ENCODE results near the gene GSTO1.

Gene GSTO1

DNA sequence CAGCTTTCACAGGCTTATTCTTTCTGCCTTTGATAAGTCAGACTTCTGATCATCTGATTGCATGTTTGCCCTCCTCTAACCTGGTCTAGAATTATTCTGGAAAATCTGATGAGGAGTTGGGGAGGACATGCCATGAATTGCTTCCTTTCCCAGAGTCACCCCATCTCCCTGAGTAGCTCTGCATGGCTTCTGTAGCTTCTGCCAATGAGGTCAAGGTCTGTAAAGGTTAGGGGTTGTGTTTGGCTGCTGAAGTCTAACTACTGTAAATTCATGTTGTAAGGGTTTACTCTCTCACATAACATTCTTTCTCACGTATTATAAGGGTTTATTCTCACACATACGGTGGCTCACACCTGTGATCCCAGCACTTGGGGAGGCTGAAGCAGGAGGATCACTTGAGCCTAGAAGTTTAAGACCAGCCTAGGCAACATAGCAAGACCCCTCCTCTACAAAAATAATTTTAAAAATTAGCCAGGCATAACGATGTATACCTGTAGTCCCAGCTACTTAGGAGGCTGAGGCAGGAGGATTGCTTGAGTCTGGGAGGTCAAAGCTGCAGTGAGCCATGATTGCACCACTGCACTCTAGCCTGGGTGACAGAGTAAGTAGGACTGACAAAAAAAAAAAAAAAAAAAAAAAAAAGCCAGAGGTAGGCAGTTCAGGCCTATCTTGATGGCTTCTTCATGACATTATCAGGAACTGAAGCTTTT, 25.0 kb downstream of the GSTO1 start:
- Histone ChIP-seq H3K4me3 (ENCODE audit: low read depth, low read length) (no peak overlapping the region), H3K4me1 (ENCODE audit: control insufficient read depth, insufficient read depth, low read length) (no peaks in the 10 kb centered on the region), H3K27ac (ENCODE audit: extremely low read depth, low read depth, low read length) (no peak overlapping the region), H3K9me3 (ENCODE audit: control insufficient read depth, insufficient read depth, low read depth, low read length) (no peaks in the 10 kb centered on the region), H3K36me3 (ENCODE audit: control insufficient read depth in 2 of 2, insufficient read depth in 1 of 2, low read length in 2 of 2) (no peaks in the 10 kb centered on the region)
- ChIA-PET CTCF (interaction anchor here (0.6 to 11.7 kb wide), 5 partner anchors 13 to 335 kb away, joined by 3 to 202 read pairs (median 3); no protein-coding TSS in a partner anchor), POLR2A (no interaction called here)
- TF ChIP-seq ZNF626 (tag by site-specific recombination; IDR thresholded peaks at IDR 0.05) (no peak), ZNF155 (tag by site-specific recombination; IDR thresholded peaks at IDR 0.05) (no peak)

DNA sequence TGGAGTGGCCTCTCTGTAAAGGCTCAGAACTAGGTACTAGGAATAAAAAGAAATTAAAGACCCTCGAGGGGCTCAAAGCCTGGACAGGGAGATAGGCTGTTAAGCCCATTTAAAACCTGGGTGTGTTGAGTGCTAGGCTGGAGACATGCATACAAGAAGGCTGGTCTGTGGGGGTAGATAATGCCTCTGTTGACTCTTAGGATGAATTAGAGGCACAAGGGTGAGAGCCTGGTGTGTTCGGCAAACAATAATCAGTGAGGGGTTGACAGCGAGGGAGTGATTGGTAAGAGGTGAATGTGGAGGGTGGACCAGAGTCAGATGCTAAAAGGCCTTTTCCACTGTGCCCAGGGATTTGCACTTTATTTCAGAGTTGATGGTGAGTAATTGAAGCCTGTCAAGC, 27.0 kb downstream of the GSTO1 start:
- H3K36me3 ChIP-seq (ENCODE audit: control insufficient read depth in 2 of 2, insufficient read depth in 1 of 2, low read length in 2 of 2), result no peaks in the 10 kb centered on the region
- H3K27ac ChIP-seq (ENCODE audit: extremely low read depth, low read depth, low read length), result no peak overlapping the region
- no peaks in the 10 kb centered on the region for H3K9me3 ChIP-seq (ENCODE audit: control insufficient read depth, insufficient read depth, low read depth, low read length)
- no peak for TF ChIP-seq REST (tag by site-specific recombination; IDR thresholded peaks at IDR 0.05)
- TF ChIP-seq ZNF132 (tag by site-specific recombination; IDR thresholded peaks at IDR 0.05; ENCODE audit: borderline replicate concordance), result no peak
- no peak for TF ChIP-seq ZNF629 (tag by site-specific recombination; IDR thresholded peaks at IDR 0.05)
- TF ChIP-seq ZNF585B (tag by site-specific recombination; IDR thresholded peaks at IDR 0.05), result no peak
- TF ChIP-seq SALL2 (tag by site-specific recombination; IDR thresholded peaks at IDR 0.05; ENCODE audit: borderline replicate concordance), result no peak
- TF ChIP-seq, protein P1, sequence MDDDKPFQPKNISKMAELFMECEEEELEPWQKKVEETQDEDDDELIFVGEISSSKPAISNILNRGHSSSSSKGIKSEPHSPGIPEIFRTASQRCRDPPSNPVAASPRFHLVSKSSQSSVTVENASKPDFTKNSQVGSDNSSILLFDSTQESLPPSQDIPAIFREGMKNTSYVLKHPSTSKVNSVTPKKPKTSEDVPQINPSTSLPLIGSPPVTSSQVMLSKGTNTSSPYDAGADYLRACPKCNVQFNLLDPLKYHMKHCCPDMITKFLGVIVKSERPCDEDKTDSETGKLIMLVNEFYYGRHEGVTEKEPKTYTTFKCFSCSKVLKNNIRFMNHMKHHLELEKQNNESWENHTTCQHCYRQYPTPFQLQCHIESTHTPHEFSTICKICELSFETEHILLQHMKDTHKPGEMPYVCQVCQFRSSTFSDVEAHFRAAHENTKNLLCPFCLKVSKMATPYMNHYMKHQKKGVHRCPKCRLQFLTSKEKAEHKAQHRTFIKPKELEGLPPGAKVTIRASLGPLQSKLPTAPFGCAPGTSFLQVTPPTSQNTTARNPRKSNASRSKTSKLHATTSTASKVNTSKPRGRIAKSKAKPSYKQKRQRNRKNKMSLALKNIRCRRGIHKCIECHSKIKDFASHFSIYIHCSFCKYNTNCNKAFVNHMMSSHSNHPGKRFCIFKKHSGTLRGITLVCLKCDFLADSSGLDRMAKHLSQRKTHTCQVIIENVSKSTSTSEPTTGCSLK (tag by site-specific recombination; IDR thresholded peaks at IDR 0.05), result no peak
- TF ChIP-seq, protein P2, sequence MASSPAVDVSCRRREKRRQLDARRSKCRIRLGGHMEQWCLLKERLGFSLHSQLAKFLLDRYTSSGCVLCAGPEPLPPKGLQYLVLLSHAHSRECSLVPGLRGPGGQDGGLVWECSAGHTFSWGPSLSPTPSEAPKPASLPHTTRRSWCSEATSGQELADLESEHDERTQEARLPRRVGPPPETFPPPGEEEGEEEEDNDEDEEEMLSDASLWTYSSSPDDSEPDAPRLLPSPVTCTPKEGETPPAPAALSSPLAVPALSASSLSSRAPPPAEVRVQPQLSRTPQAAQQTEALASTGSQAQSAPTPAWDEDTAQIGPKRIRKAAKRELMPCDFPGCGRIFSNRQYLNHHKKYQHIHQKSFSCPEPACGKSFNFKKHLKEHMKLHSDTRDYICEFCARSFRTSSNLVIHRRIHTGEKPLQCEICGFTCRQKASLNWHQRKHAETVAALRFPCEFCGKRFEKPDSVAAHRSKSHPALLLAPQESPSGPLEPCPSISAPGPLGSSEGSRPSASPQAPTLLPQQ (tag by site-specific recombination; IDR thresholded peaks at IDR 0.05), result no peak
- TF ChIP-seq GLIS2 (tag by site-specific recombination; IDR thresholded peaks at IDR 0.05), result no peak
- TF ChIP-seq ZNF701 (tag by site-specific recombination; IDR thresholded peaks at IDR 0.05), result no peak
- ChIA-PET POLR2A (interaction anchor here (1.0 kb wide), 1 partner anchor 13 kb away, joined by 3 read pairs; the partner anchor contains the start of gene GSTO2), CTCF (interaction anchor here (0.7 to 11.7 kb wide), 3 partner anchors 11 to 199 kb away, joined by 3 to 202 read pairs (median 5); no protein-coding TSS in a partner anchor)
- no peaks in the 10 kb centered on the region for H3K4me1 ChIP-seq (ENCODE audit: control insufficient read depth, insufficient read depth, low read length)
- H3K4me3 ChIP-seq (ENCODE audit: low read depth, low read length), result no peak overlapping the region

- Histone ChIP-seq H3K4me3 (ENCODE audit: low read depth, low read length) (no peak overlapping the region), H3K4me1 (ENCODE audit: control insufficient read depth, insufficient read depth, low read length) (no peaks in the 10 kb centered on the region), H3K36me3 (ENCODE audit: control insufficient read depth in 2 of 2, insufficient read depth in 1 of 2, low read length in 2 of 2) (no peaks in the 10 kb centered on the region), H3K9me3 (ENCODE audit: control insufficient read depth, insufficient read depth, low read depth, low read length) (no peaks in the 10 kb centered on the region), H3K27ac (ENCODE audit: extremely low read depth, low read depth, low read length) (no peak overlapping the region)
- CTCF ChIA-PET, result interaction anchor here (0.6 to 1.6 kb wide), 3 partner anchors 65 to 138 kb away, joined by 3 to 9 read pairs (median 7); no protein-coding TSS in a partner anchor
- POLR2A ChIA-PET, result no interaction called here
- TF ChIP-seq, protein P3, sequence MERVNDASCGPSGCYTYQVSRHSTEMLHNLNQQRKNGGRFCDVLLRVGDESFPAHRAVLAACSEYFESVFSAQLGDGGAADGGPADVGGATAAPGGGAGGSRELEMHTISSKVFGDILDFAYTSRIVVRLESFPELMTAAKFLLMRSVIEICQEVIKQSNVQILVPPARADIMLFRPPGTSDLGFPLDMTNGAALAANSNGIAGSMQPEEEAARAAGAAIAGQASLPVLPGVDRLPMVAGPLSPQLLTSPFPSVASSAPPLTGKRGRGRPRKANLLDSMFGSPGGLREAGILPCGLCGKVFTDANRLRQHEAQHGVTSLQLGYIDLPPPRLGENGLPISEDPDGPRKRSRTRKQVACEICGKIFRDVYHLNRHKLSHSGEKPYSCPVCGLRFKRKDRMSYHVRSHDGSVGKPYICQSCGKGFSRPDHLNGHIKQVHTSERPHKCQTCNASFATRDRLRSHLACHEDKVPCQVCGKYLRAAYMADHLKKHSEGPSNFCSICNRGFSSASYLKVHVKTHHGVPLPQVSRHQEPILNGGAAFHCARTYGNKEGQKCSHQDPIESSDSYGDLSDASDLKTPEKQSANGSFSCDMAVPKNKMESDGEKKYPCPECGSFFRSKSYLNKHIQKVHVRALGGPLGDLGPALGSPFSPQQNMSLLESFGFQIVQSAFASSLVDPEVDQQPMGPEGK (tag by site-specific recombination; IDR thresholded peaks at IDR 0.05), result no peak
- TF ChIP-seq, protein P4, sequence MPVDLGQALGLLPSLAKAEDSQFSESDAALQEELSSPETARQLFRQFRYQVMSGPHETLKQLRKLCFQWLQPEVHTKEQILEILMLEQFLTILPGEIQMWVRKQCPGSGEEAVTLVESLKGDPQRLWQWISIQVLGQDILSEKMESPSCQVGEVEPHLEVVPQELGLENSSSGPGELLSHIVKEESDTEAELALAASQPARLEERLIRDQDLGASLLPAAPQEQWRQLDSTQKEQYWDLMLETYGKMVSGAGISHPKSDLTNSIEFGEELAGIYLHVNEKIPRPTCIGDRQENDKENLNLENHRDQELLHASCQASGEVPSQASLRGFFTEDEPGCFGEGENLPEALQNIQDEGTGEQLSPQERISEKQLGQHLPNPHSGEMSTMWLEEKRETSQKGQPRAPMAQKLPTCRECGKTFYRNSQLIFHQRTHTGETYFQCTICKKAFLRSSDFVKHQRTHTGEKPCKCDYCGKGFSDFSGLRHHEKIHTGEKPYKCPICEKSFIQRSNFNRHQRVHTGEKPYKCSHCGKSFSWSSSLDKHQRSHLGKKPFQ (tag by site-specific recombination; IDR thresholded peaks at IDR 0.05), result no peak
- TF ChIP-seq ZNF639 (tag by site-specific recombination; IDR thresholded peaks at IDR 0.05) (no peak), ZFP37 (tag by site-specific recombination; IDR thresholded peaks at IDR 0.05) (no peak), ZNF114 (tag by site-specific recombination; IDR thresholded peaks at IDR 0.05) (no peak), ZNF514 (tag by site-specific recombination; IDR thresholded peaks at IDR 0.05) (no peak), ZNF155 (tag by site-specific recombination; IDR thresholded peaks at IDR 0.05) (no peak), ZNF585B (tag by site-specific recombination; IDR thresholded peaks at IDR 0.05) (no peak)
Observed at GRCh38 chr10:104284846-104285245, 30.2 kb downstream of the GSTO1 start.
